ENCODE data around the gene PMFBP1.

DNA sequence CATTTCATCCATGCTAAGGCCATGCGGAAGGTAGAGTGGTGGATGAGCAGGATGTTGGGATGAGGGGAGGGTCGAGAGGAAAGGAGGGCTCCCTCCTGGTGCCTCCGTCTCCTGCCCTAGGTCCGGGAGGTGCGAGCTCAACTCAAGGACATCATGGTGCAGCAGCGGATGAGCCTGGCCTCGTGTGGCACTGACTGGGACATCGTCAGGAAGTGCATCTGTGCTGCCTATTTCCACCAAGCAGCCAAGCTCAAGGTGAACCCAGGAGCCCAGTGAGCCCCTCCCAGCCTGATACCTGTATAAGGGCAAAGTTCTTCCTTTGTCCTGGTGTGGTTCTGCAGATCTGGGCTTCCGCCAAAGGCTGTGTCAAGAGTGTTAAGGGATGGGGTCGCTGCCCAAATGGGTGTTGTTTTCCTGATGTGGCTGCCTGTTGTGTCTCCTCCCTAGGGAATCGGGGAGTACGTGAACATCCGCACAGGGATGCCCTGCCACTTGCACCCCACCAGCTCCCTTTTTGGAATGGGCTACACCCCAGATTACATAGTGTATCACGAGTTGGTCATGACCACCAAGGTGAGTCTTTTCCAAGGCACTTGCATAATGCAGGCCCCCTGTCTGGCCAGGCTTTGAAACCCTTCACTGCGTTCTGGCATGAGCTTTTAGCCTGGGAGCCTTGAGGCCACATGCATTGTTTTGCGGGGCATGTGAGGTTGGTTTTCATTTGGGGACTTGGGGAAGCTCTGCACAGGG, 63.4 kb downstream of the PMFBP1 start:
- TF ChIP-seq POLR2AphosphoS5 (IDR thresholded peaks at IDR 0.05; ENCODE audit: low read depth) (no peak), EZH2 (IDR thresholded peaks at IDR 0.05; ENCODE audit: low read depth, unreplicated experiment) (no peak), CREB1 (CRISPR knock-in tag; IDR thresholded peaks at IDR 0.05; ENCODE audit: low read depth) (no peak), ZNF331 (CRISPR knock-in tag; IDR thresholded peaks at IDR 0.05; ENCODE audit: low read depth) (no peak), NANOG (IDR thresholded peaks at IDR 0.05; ENCODE audit: borderline replicate concordance) (no peak), JUNB (IDR thresholded peaks at IDR 0.05; ENCODE audit: unreplicated experiment) (no peak)
- TF ChIP-seq, protein P1, sequence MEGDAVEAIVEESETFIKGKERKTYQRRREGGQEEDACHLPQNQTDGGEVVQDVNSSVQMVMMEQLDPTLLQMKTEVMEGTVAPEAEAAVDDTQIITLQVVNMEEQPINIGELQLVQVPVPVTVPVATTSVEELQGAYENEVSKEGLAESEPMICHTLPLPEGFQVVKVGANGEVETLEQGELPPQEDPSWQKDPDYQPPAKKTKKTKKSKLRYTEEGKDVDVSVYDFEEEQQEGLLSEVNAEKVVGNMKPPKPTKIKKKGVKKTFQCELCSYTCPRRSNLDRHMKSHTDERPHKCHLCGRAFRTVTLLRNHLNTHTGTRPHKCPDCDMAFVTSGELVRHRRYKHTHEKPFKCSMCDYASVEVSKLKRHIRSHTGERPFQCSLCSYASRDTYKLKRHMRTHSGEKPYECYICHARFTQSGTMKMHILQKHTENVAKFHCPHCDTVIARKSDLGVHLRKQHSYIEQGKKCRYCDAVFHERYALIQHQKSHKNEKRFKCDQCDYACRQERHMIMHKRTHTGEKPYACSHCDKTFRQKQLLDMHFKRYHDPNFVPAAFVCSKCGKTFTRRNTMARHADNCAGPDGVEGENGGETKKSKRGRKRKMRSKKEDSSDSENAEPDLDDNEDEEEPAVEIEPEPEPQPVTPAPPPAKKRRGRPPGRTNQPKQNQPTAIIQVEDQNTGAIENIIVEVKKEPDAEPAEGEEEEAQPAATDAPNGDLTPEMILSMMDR (conservative IDR thresholded peaks at IDR 0.05; ENCODE audit: low read depth in 2 of 2): no peak
- TF ChIP-seq, protein P2, sequence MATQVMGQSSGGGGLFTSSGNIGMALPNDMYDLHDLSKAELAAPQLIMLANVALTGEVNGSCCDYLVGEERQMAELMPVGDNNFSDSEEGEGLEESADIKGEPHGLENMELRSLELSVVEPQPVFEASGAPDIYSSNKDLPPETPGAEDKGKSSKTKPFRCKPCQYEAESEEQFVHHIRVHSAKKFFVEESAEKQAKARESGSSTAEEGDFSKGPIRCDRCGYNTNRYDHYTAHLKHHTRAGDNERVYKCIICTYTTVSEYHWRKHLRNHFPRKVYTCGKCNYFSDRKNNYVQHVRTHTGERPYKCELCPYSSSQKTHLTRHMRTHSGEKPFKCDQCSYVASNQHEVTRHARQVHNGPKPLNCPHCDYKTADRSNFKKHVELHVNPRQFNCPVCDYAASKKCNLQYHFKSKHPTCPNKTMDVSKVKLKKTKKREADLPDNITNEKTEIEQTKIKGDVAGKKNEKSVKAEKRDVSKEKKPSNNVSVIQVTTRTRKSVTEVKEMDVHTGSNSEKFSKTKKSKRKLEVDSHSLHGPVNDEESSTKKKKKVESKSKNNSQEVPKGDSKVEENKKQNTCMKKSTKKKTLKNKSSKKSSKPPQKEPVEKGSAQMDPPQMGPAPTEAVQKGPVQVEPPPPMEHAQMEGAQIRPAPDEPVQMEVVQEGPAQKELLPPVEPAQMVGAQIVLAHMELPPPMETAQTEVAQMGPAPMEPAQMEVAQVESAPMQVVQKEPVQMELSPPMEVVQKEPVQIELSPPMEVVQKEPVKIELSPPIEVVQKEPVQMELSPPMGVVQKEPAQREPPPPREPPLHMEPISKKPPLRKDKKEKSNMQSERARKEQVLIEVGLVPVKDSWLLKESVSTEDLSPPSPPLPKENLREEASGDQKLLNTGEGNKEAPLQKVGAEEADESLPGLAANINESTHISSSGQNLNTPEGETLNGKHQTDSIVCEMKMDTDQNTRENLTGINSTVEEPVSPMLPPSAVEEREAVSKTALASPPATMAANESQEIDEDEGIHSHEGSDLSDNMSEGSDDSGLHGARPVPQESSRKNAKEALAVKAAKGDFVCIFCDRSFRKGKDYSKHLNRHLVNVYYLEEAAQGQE (IDR thresholded peaks at IDR 0.05; ENCODE audit: unreplicated experiment): no peak
